OCI-LY1 (cell line): ENCODE measurements around the gene PTPRR.

ENCODE experiments used
- H2AFZ ChIP-seq: fragments of 200-600 bp; sonication (generic), shearing (Covaris generic); 2 replicates; pipeline ENCODE4 v1.6.0; 2014; ENCODE audit warnings: antibody characterized with exemption, mild to moderate bottlenecking, low read length
- H3F3A ChIP-seq: fragments of 200-600 bp; sonication (generic), shearing (Covaris generic); 2 replicates; pipeline ENCODE4 v1.6.0; 2014; ENCODE audit warnings: mild to moderate bottlenecking, antibody characterized with exemption, low read length, moderate library complexity; ENCODE audit not compliant: insufficient read depth
- H3K27ac ChIP-seq: fragments of 200-600 bp; sonication (generic); 2 replicates; pipeline ENCODE4 v1.5.1; 2014; ENCODE audit warnings: low read length, mixed run types, mild to moderate bottlenecking, low read depth; ENCODE audit not compliant: poor library complexity, severe bottlenecking
- H3K27me3 ChIP-seq: fragments of 200-600 bp; sonication (generic); 2 replicates; pipeline ENCODE4 v1.6.0; 2014; ENCODE audit warnings: antibody characterized with exemption, mild to moderate bottlenecking, low read length, moderate library complexity; ENCODE audit not compliant: insufficient read depth
- H3K36me3 ChIP-seq: fragments of 200-600 bp; sonication (generic); 2 replicates; pipeline ENCODE4 v1.6.1; 2014; ENCODE audit warnings: mild to moderate bottlenecking, antibody characterized with exemption, low read length, moderate library complexity, mixed read lengths; ENCODE audit not compliant: insufficient read depth
- H3K4me1 ChIP-seq: fragments of 200-600 bp; sonication (generic); 2 replicates; pipeline ENCODE4 v1.5.1; 2014; ENCODE audit warnings: mild to moderate bottlenecking, low read length, moderate library complexity; ENCODE audit not compliant: insufficient read depth, severe bottlenecking
- H3K4me2 ChIP-seq: fragments of 200-600 bp; sonication (generic), shearing (Covaris generic); 2 replicates; pipeline ENCODE4 v1.6.1; 2014; ENCODE audit warnings: low read length
- H3K4me3 ChIP-seq: fragments of 200-600 bp; sonication (generic); 2 replicates; pipeline ENCODE4 v1.5.1; 2014; ENCODE audit warnings: low read length, low read depth, mild to moderate bottlenecking, mixed read lengths; ENCODE audit not compliant: poor library complexity, severe bottlenecking
- H3K79me2 ChIP-seq: fragments of 200-600 bp; shearing (Covaris generic); 2 replicates; pipeline ENCODE4 v1.6.1; 2016; ENCODE audit warnings: mixed run types, low read length, mixed read lengths; ENCODE audit not compliant: insufficient read depth
- H3K9ac ChIP-seq: fragments of 200-600 bp; sonication (generic), shearing (Covaris generic); 2 replicates; pipeline ENCODE4 v1.6.1; 2014; ENCODE audit warnings: mild to moderate bottlenecking, low read length, mixed read lengths
- H3K9me2 ChIP-seq: fragments of 200-600 bp; sonication (generic), shearing (Covaris generic); 2 replicates; pipeline ENCODE4 v1.6.1; 2014; ENCODE audit warnings: low read depth, mild to moderate bottlenecking, low read length, mixed read lengths
- H3K9me3 ChIP-seq: fragments of 200-600 bp; shearing (Covaris generic); 2 replicates; pipeline ENCODE4 v1.6.1; 2014; ENCODE audit warnings: low read length, mixed read lengths
- H4K20me1 ChIP-seq: fragments of 200-600 bp; sonication (generic), shearing (Covaris generic); 2 replicates; pipeline ENCODE4 v1.6.0; 2016; ENCODE audit warnings: mild to moderate bottlenecking, low read length; ENCODE audit not compliant: insufficient read depth
- CTCF ChIP-seq: fragments of 200-600 bp; sonication (generic), shearing (Covaris generic); IDR thresholded peaks from 2 replicates; pipeline ENCODE4 v1.5.1; 2017; ENCODE audit warnings: mild to moderate bottlenecking, antibody characterized with exemption, low read length, moderate library complexity, mixed read lengths
- EZH2 ChIP-seq: fragments of 200-600 bp; sonication (generic), shearing (Covaris generic); IDR thresholded peaks from 2 replicates; pipeline ENCODE4 v1.8.0; 2017; ENCODE audit warnings: borderline replicate concordance, mixed run types, mild to moderate bottlenecking, antibody characterized with exemption, low read length, moderate library complexity, mixed read lengths

The PTPRR gene

GRCh38 chr12:70885956-70886355, 34.6 kb downstream of the PTPRR start:
- Histone ChIP-seq H3K27me3 (no peaks in the 10 kb centered on the region), H3K9me3 (no peaks in the 10 kb centered on the region), H3K27ac (no peak overlapping the region), H3K36me3 (no peaks in the 10 kb centered on the region), H3F3A (no peaks in the 10 kb centered on the region), H4K20me1 (no peaks in the 10 kb centered on the region), H3K79me2 (no peaks in the 10 kb centered on the region), H3K4me3 (no peak overlapping the region), H3K9ac (no peak overlapping the region), H3K9me2 (no peaks in the 10 kb centered on the region), H3K4me1 (no peaks in the 10 kb centered on the region), H2AFZ (no peak overlapping the region), H3K4me2 (no peak overlapping the region)
- TF ChIP-seq EZH2: no peak
- no peak for TF ChIP-seq CTCF

- Histone ChIP-seq H3F3A (no peaks in the 10 kb centered on the region), H3K9ac (no peak overlapping the region), H3K36me3 (no peaks in the 10 kb centered on the region), H3K9me3 (no peaks in the 10 kb centered on the region), H4K20me1 (no peaks in the 10 kb centered on the region), H3K27me3 (no peaks in the 10 kb centered on the region), H2AFZ (no peak overlapping the region), H3K4me1 (no peaks in the 10 kb centered on the region), H3K4me3 (no peak overlapping the region), H3K4me2 (no peak overlapping the region), H3K79me2 (no peaks in the 10 kb centered on the region), H3K27ac (no peak overlapping the region), H3K9me2 (no peaks in the 10 kb centered on the region)
- TF ChIP-seq CTCF: no peak
- no peak for TF ChIP-seq EZH2
These were observed 36.7 kb downstream of the PTPRR start for GRCh38 chr12:70883855-70884254.

GRCh38 chr12:70880744-70881143, 39.8 kb downstream of the PTPRR start:
- no peak for TF ChIP-seq EZH2
- TF ChIP-seq CTCF: no peak
- H3K9ac ChIP-seq: no peak overlapping the region
- H3K79me2 ChIP-seq: no peaks in the 10 kb centered on the region
- no peaks in the 10 kb centered on the region for H3K36me3 ChIP-seq
- H3K4me3 ChIP-seq: no peak overlapping the region
- no peaks in the 10 kb centered on the region for H3K27me3 ChIP-seq
- no peaks in the 10 kb centered on the region for H3K9me2 ChIP-seq
- H3K27ac ChIP-seq: no peak overlapping the region
- no peaks in the 10 kb centered on the region for H3K9me3 ChIP-seq
- no peak overlapping the region for H2AFZ ChIP-seq
- no peak overlapping the region for H3K4me2 ChIP-seq
- no peaks in the 10 kb centered on the region for H4K20me1 ChIP-seq
- H3F3A ChIP-seq: no peaks in the 10 kb centered on the region
- no peaks in the 10 kb centered on the region for H3K4me1 ChIP-seq
